GM19240 (cell line): ENCODE measurements around the gene PROKR1.
"Not testable (repeated sequence)": the region's sequence is repeated elsewhere in the genome, so short reads cannot be mapped to it uniquely, and the experiment has no call there.

Experiments
- DNase-seq: peaks from one replicate; pipeline ENCODE4 v3.0.0; 2011; ENCODE audit warnings: low spot score; ENCODE audit not compliant: insufficient read length

PROKR1 gene

GRCh38 chr2:68658266-68658665, 14.9 kb downstream of the PROKR1 start:
- DNase-seq = no peak

- DNase-seq = no peak
These were observed 15.7 kb downstream of the PROKR1 start for GRCh38 chr2:68659081-68659480.

- DNase-seq = no peak
These were observed 17.3 kb downstream of the PROKR1 start for GRCh38 chr2:68660658-68661057.

GRCh38 chr2:68662466-68662865, 19.1 kb downstream of the PROKR1 start:
- DNase-seq = no peak

GRCh38 chr2:68663371-68664156, 20.2 kb downstream of the PROKR1 start:
- DNase-seq = no peak

- no peak for DNase-seq
These were observed 24.0 kb downstream of the PROKR1 start for GRCh38 chr2:68667371-68667770.

- DNase-seq = no peak
These were observed 26.3 kb downstream of the PROKR1 start for GRCh38 chr2:68669651-68670050.

- DNase-seq = no peak
These were observed 28.6 kb downstream of the PROKR1 start for GRCh38 chr2:68671961-68672360.

- no peak for DNase-seq
These were observed 30.3 kb downstream of the PROKR1 start for GRCh38 chr2:68673631-68674030.

- DNase-seq = no peak
These were observed 32.1 kb downstream of the PROKR1 start for GRCh38 chr2:68675470-68675869.

GRCh38 chr2:68677837-68678236, 34.5 kb downstream of the PROKR1 start:
- not testable (repeated sequence) for DNase-seq

- not testable (repeated sequence) for DNase-seq
These were observed 36.0 kb downstream of the PROKR1 start for GRCh38 chr2:68679166-68679916.

GRCh38 chr2:68679917-68680267, 36.5 kb downstream of the PROKR1 start:
- DNase-seq = not testable (repeated sequence)

GRCh38 chr2:68684197-68684596, 40.8 kb downstream of the PROKR1 start:
- DNase-seq = no peak

GRCh38 chr2:68686178-68686577, 42.8 kb downstream of the PROKR1 start:
- no peak for DNase-seq

- DNase-seq = no peak
These were observed 43.6 kb downstream of the PROKR1 start for GRCh38 chr2:68687018-68687417.

- peak; percentile 33 for DNase-seq
These were observed 46.5 kb downstream of the PROKR1 start for GRCh38 chr2:68689553-68690537.

- DNase-seq = no peak
These were observed 47.5 kb downstream of the PROKR1 start for GRCh38 chr2:68690851-68691250.

GRCh38 chr2:68692511-68692910, 49.1 kb downstream of the PROKR1 start:
- DNase-seq = no peak

- no peak for DNase-seq
These were observed 50.6 kb downstream of the PROKR1 start for GRCh38 chr2:68693951-68694350.

GRCh38 chr2:68695971-68696370, 52.6 kb downstream of the PROKR1 start:
- DNase-seq = no peak

GRCh38 chr2:68696554-68696953, 53.2 kb downstream of the PROKR1 start:
- DNase-seq = no peak
